Measurements from ENCODE around the gene AADACL4.
"Not testable (repeated sequence)": the region's sequence is repeated elsewhere in the genome, so short reads cannot be mapped to it uniquely, and the experiment has no call there.

AADACL4 gene

GRCh38 chr1:12649971-12650421 lies 6.1 kb downstream of the AADACL4 start:
- no peaks in the 10 kb centered on the region for H3K9me3 ChIP-seq (replicated peaks; ENCODE audit: low read length)
- no peak overlapping the region for H3K4me2 ChIP-seq (ENCODE audit: low read length)
- no peak overlapping the region for H3K4me3 ChIP-seq (ENCODE audit: low read length)
- H3K27me3 ChIP-seq (ENCODE audit: control insufficient read depth, insufficient read depth, low read length), result peaks cover 28% of the 10 kb centered on the region
- H3K4me1 ChIP-seq (ENCODE audit: control insufficient read depth, insufficient read depth, low read length), result peaks cover 6% of the 10 kb centered on the region
- H3K9ac ChIP-seq (ENCODE audit: low read depth, low read length), result no peak overlapping the region
- no peaks in the 10 kb centered on the region for H3K36me3 ChIP-seq (ENCODE audit: insufficient read depth, low read length)

- H3K9me3 ChIP-seq (replicated peaks; ENCODE audit: low read length), result no peaks in the 10 kb centered on the region
- H3K4me1 ChIP-seq (ENCODE audit: control insufficient read depth, insufficient read depth, low read length), result peaks cover 6% of the 10 kb centered on the region
- no peaks in the 10 kb centered on the region for H3K36me3 ChIP-seq (ENCODE audit: insufficient read depth, low read length)
- peaks cover 30% of the 10 kb centered on the region for H3K27me3 ChIP-seq (ENCODE audit: control insufficient read depth, insufficient read depth, low read length)
- no peak overlapping the region for H3K4me2 ChIP-seq (ENCODE audit: low read length)
- no peak overlapping the region for H3K4me3 ChIP-seq (ENCODE audit: low read length)
- H3K9ac ChIP-seq (ENCODE audit: low read depth, low read length), result no peak overlapping the region
Measured at GRCh38 chr1:12654004-12654567, 10.2 kb downstream of the AADACL4 start.

- Histone ChIP-seq H3K27me3 (ENCODE audit: control insufficient read depth, insufficient read depth, low read length) (peaks cover 25% of the 10 kb centered on the region), H3K4me3 (ENCODE audit: low read length) (no peak overlapping the region), H3K9me3 (replicated peaks; ENCODE audit: low read length) (no peaks in the 10 kb centered on the region), H3K9ac (ENCODE audit: low read depth, low read length) (no peak overlapping the region), H3K36me3 (ENCODE audit: insufficient read depth, low read length) (no peaks in the 10 kb centered on the region), H3K4me2 (ENCODE audit: low read length) (no peak overlapping the region), H3K4me1 (ENCODE audit: control insufficient read depth, insufficient read depth, low read length) (peaks cover 6% of the 10 kb centered on the region)
Measured at GRCh38 chr1:12654657-12655056, 10.8 kb downstream of the AADACL4 start.

- no peaks in the 10 kb centered on the region for H3K9me3 ChIP-seq (replicated peaks; ENCODE audit: low read length)
- H3K4me1 ChIP-seq (ENCODE audit: control insufficient read depth, insufficient read depth, low read length), result no peaks in the 10 kb centered on the region
- no peak overlapping the region for H3K4me3 ChIP-seq (ENCODE audit: low read length)
Measured at GRCh38 chr1:12656575-12656974, 12.7 kb downstream of the AADACL4 start.

GRCh38 chr1:12657060-12657884 lies 13.4 kb downstream of the AADACL4 start:
- no peak overlapping the region for H3K4me2 ChIP-seq (ENCODE audit: low read length)
- H3K9me3 ChIP-seq (replicated peaks; ENCODE audit: low read length), result no peaks in the 10 kb centered on the region
- H3K4me1 ChIP-seq (ENCODE audit: control insufficient read depth, insufficient read depth, low read length), result no peaks in the 10 kb centered on the region
- H3K4me3 ChIP-seq (ENCODE audit: low read length), result no peak overlapping the region
- H3K27me3 ChIP-seq (ENCODE audit: control insufficient read depth, insufficient read depth, low read length), result peaks cover 23% of the 10 kb centered on the region
- H3K9ac ChIP-seq (ENCODE audit: low read depth, low read length), result no peak overlapping the region
- H3K36me3 ChIP-seq (ENCODE audit: insufficient read depth, low read length), result no peaks in the 10 kb centered on the region

More at GRCh38 chr1:12656575-12656974, 12.7 kb downstream of the AADACL4 start:
- Histone ChIP-seq H3K4me2 (ENCODE audit: low read length) (no peak overlapping the region), H3K27me3 (ENCODE audit: control insufficient read depth, insufficient read depth, low read length) (peaks cover 24% of the 10 kb centered on the region), H3K9ac (ENCODE audit: low read depth, low read length) (no peak overlapping the region), H3K36me3 (ENCODE audit: insufficient read depth, low read length) (no peaks in the 10 kb centered on the region)

GRCh38 chr1:12657885-12658512 lies 14.1 kb downstream of the AADACL4 start:
- H3K4me2 ChIP-seq (ENCODE audit: low read length); H3K4me1 ChIP-seq (ENCODE audit: control insufficient read depth, insufficient read depth, low read length); H3K4me3 ChIP-seq (ENCODE audit: low read length); H3K9ac ChIP-seq (ENCODE audit: low read depth, low read length); H3K9me3 ChIP-seq (replicated peaks; ENCODE audit: low read length); H3K36me3 ChIP-seq (ENCODE audit: insufficient read depth, low read length): not testable (repeated sequence)
- H3K27me3 ChIP-seq (ENCODE audit: control insufficient read depth, insufficient read depth, low read length), result peaks cover 19% of the 10 kb centered on the region

GRCh38 chr1:12658531-12659453 lies 14.9 kb downstream of the AADACL4 start:
- no peaks in the 10 kb centered on the region for H3K36me3 ChIP-seq (ENCODE audit: insufficient read depth, low read length)
- no peak overlapping the region for H3K9ac ChIP-seq (ENCODE audit: low read depth, low read length)
- H3K9me3 ChIP-seq (replicated peaks; ENCODE audit: low read length), result peaks cover 5% of the 10 kb centered on the region
- no peak overlapping the region for H3K4me3 ChIP-seq (ENCODE audit: low read length)
- no peaks in the 10 kb centered on the region for H3K4me1 ChIP-seq (ENCODE audit: control insufficient read depth, insufficient read depth, low read length)
- peaks cover 19% of the 10 kb centered on the region for H3K27me3 ChIP-seq (ENCODE audit: control insufficient read depth, insufficient read depth, low read length)
- H3K4me2 ChIP-seq (ENCODE audit: low read length), result no peak overlapping the region

GRCh38 chr1:12661606-12662219 lies 17.8 kb downstream of the AADACL4 start:
- Histone ChIP-seq H3K9ac (ENCODE audit: low read depth, low read length) (no peak overlapping the region), H3K4me1 (ENCODE audit: control insufficient read depth, insufficient read depth, low read length) (no peaks in the 10 kb centered on the region), H3K36me3 (ENCODE audit: insufficient read depth, low read length) (no peaks in the 10 kb centered on the region), H3K9me3 (replicated peaks; ENCODE audit: low read length) (peaks cover 5% of the 10 kb centered on the region), H3K4me2 (ENCODE audit: low read length) (no peak overlapping the region), H3K27me3 (ENCODE audit: control insufficient read depth, insufficient read depth, low read length) (peaks cover 7% of the 10 kb centered on the region), H3K4me3 (ENCODE audit: low read length) (no peak overlapping the region)

- H3K36me3 ChIP-seq (ENCODE audit: insufficient read depth, low read length), result no peaks in the 10 kb centered on the region
- peaks cover 5% of the 10 kb centered on the region for H3K9me3 ChIP-seq (replicated peaks; ENCODE audit: low read length)
- no peak overlapping the region for H3K4me3 ChIP-seq (ENCODE audit: low read length)
- H3K9ac ChIP-seq (ENCODE audit: low read depth, low read length), result no peak overlapping the region
- H3K4me1 ChIP-seq (ENCODE audit: control insufficient read depth, insufficient read depth, low read length), result no peaks in the 10 kb centered on the region
- no peak overlapping the region for H3K4me2 ChIP-seq (ENCODE audit: low read length)
- H3K27me3 ChIP-seq (ENCODE audit: control insufficient read depth, insufficient read depth, low read length), result peaks cover 2% of the 10 kb centered on the region
Measured at GRCh38 chr1:12662556-12662955, 18.7 kb downstream of the AADACL4 start.

- H3K9me3 ChIP-seq (replicated peaks; ENCODE audit: low read length), result peaks cover 5% of the 10 kb centered on the region
- H3K36me3 ChIP-seq (ENCODE audit: insufficient read depth, low read length), result no peaks in the 10 kb centered on the region
- no peaks in the 10 kb centered on the region for H3K4me1 ChIP-seq (ENCODE audit: control insufficient read depth, insufficient read depth, low read length)
- peaks cover 3% of the 10 kb centered on the region for H3K27me3 ChIP-seq (ENCODE audit: control insufficient read depth, insufficient read depth, low read length)
- H3K4me2 ChIP-seq (ENCODE audit: low read length), result no peak overlapping the region
- no peak overlapping the region for H3K9ac ChIP-seq (ENCODE audit: low read depth, low read length)
- no peak overlapping the region for H3K4me3 ChIP-seq (ENCODE audit: low read length)
Measured at GRCh38 chr1:12665511-12665910, 21.6 kb downstream of the AADACL4 start.
